ENCODE results near the gene ABHD16A.
A peak's percentile ranks its signal among the peaks of the same experiment; 100 is the strongest.

The ABHD16A gene

DNA sequence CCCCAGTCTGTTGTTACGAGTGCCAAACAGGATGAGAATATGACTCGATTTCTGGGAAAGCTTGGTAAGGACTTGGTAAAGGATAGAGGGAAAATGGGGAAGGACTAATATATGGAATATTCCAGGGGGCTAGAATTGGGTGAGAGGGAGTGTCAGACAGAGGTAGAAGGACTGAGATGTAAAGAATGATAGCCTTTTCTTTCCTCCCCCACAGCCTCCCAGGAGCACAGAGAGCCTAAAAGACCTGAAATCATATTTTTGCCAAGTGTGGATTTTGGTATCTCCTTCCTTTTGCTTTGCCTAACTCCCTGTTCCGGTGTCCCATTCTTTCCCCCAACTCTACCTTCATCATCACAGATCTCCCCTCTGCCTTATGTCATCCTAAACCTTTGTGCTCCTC is 39.8 kb upstream of the ABHD16A start:
- no peaks in the 10 kb centered on the region; the same call in 1 of the 2 replicates for H3K9me3 ChIP-seq
- H3K4me1 ChIP-seq, result peaks cover 4% of the 10 kb centered on the region; the same call in 1 of the 2 replicates
- DNase-seq, result no peak
- TF ChIP-seq, protein P1, sequence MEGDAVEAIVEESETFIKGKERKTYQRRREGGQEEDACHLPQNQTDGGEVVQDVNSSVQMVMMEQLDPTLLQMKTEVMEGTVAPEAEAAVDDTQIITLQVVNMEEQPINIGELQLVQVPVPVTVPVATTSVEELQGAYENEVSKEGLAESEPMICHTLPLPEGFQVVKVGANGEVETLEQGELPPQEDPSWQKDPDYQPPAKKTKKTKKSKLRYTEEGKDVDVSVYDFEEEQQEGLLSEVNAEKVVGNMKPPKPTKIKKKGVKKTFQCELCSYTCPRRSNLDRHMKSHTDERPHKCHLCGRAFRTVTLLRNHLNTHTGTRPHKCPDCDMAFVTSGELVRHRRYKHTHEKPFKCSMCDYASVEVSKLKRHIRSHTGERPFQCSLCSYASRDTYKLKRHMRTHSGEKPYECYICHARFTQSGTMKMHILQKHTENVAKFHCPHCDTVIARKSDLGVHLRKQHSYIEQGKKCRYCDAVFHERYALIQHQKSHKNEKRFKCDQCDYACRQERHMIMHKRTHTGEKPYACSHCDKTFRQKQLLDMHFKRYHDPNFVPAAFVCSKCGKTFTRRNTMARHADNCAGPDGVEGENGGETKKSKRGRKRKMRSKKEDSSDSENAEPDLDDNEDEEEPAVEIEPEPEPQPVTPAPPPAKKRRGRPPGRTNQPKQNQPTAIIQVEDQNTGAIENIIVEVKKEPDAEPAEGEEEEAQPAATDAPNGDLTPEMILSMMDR (IDR thresholded peaks at IDR 0.05; ENCODE audit: low read depth, low read length), result no peak
- no peak overlapping the region for H3K4me3 ChIP-seq (ENCODE audit: low read depth, low read length)
- peaks cover 5% of the 10 kb centered on the region for H3K36me3 ChIP-seq
- H3K27me3 ChIP-seq, result no peaks in the 10 kb centered on the region

DNA sequence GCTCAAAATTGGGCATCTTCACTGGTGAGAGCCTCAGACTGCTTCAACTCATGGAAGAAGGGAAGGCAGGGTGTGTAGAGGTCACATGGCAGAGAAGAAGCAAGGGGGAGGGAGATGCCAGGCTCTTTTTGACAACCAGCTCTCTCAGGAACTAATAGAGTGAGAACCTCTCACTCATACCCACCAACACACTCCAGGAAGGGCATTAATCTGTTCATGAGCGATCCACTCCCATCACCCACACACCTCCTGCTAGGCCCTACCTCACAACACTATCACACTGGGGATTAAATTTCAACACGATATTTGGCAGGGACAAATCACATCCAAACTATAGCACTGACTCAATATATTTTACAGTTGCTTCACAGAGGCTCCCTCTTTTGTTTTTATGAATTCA is 38.7 kb upstream of the ABHD16A start:
- H3K4me3 ChIP-seq (ENCODE audit: low read depth, low read length), result no peak overlapping the region
- H3K4me1 ChIP-seq, result peaks cover 4% of the 10 kb centered on the region; the same call in 1 of the 2 replicates
- TF ChIP-seq, protein P1 (IDR thresholded peaks at IDR 0.05; ENCODE audit: low read depth, low read length), result no peak
- no peaks in the 10 kb centered on the region for H3K27me3 ChIP-seq
- H3K36me3 ChIP-seq, result peaks cover 5% of the 10 kb centered on the region
- no peak for DNase-seq
- no peaks in the 10 kb centered on the region; the same call in 1 of the 2 replicates for H3K9me3 ChIP-seq

DNA sequence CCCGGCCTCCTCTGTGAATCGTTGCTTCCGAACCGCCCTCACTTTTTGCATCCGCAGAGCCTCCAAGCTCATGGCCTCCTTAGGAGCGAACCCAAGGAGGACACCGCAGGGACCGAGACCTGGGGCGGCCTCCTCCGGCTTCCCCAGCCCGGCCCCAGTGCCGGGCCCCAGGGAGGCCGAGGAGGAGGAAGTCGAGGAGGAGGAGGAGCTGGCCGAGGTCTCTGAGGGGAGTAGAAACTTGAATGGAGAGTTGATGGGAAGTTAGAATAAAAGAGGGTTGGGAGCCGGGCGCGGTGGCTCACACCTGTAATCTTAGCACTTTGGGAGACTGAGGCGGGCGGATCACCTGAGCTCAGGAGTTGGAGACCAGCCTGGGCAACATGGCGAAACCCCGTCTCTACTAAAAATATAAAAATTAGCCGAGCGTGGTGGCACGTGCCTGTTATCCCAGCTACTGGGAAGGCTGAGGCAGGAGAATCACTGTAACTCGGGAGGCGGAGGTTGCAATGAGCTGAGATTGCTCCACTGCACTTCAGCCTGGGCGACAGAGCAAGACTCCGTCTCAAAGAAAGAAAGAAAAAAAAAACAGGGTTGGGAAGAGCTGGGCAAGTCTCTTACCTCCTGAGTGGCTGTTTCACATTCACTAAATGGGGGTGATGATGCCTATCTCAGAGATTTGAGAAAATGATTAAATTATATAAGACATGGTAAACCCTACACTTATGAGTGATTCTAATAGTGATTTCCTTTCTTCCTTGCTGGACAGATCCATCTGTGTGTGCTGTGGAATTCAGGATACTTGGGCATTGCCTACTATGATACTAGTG is 37.5 kb upstream of the ABHD16A start:
- DNase-seq, result no peak
- Histone ChIP-seq H3K36me3 (peaks cover 5% of the 10 kb centered on the region; the same call in 1 of the 2 replicates), H3K4me1 (peaks cover 4% of the 10 kb centered on the region), H3K27me3 (no peaks in the 10 kb centered on the region), H3K9me3 (no peaks in the 10 kb centered on the region; the same call in 1 of the 2 replicates), H3K4me3 (ENCODE audit: low read depth, low read length) (peak overlapping the region; percentile 66)
- TF ChIP-seq, protein P1 (IDR thresholded peaks at IDR 0.05; ENCODE audit: low read depth, low read length), result no peak

DNA sequence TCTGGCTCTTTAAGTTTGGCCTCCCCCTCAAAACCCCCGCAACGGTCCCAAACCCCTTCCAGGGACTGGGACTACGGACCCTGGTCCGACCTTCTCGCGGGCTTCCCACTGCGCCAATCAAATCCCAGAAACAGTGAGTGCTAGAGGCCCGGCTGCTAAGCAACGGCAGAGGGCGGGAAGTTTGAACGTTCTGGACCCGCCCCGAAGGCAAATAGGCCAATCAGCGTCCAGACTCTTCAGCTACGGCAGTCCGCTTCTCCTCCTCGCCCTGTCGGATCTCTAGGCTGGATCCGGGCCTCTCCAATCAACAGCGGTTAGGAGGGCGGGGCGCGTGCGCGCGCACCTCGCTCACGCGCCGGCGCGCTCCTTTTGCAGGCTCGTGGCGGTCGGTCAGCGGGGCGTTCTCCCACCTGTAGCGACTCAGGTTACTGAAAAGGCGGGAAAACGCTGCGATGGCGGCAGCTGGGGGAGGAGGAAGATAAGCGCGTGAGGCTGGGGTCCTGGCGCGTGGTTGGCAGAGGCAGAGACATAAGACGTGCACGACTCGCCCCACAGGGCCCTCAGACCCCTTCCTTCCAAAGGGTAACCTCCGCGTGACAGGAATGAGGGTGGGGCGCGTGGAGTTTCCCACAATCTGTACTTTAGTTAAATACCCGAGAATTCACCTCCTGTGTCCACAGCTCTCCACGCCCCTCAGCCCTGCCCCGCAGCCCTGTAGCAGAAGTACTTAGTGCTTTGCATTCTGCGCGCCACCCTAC is 36.7 kb upstream of the ABHD16A start, which contains the start of gene MSH5:
TSS of gene MSH5 (plus strand) at position 367 of the 758 bp plus-strand sequence. CDS start 462 bp downstream, outside the sequence.
- Histone ChIP-seq H3K27me3 (no peaks in the 10 kb centered on the region), H3K4me3 (ENCODE audit: low read depth, low read length) (peak within 1 kb of the TSS; percentile 66), H3K9me3 (no peaks in the 10 kb centered on the region; the same call in 1 of the 2 replicates), H3K36me3 (peaks cover 5% of the 10 kb centered on the region; the same call in 1 of the 2 replicates), H3K4me1 (peaks cover 4% of the 10 kb centered on the region)
- peak; percentile 98 for DNase-seq
- TF ChIP-seq, protein P1 (IDR thresholded peaks at IDR 0.05; ENCODE audit: low read depth, low read length), result no peak

DNA sequence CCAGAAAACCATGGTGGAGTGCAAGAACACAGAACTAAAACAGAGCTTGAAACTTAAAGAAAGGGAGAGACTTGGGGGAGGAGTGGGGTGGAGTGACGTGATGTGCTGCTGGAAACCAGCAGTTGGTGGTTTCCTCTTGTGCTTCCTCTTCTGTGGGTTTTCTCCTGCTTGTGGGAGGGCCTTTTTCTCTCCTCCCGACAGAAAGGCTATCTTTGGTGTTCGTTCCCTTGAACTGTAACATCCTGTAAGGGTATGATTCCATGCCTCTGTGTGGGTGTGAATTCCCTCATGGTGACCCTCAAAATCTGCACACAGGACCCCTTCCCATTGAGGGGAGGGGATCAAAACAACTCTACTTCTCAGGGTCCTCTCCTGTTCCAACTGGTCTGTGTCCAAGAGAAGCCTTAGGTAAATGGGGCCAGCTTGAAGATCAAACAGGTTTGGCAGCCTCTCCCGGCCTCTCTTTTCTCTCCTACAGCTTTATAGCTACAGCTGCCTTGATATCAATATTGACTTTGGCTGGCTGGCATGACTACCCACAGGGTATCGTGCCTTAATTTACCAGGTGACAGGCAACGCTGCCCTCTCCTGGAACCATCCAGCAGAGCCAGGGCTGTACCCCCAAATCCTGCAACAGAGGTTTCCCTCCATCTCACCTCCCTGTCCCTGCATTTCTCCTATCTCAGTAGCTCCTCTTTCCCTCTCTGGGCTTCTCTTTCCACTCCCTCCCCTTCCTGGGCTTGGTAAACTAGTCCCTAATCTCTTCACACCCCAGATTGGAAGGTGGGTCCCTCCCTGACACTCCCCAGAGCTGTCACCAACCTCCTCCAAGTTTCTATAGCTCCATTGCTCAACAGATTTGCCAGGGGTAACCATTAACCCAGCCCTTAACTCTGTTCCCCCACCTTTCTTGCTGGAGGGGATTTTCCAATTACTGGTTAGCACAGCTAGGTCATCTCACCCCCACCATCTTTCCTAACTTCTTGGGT is 35.2 kb upstream of the ABHD16A start:
- Histone ChIP-seq H3K27me3 (no peaks in the 10 kb centered on the region), H3K4me3 (ENCODE audit: low read depth, low read length) (no peak overlapping the region), H3K4me1 (peaks cover 4% of the 10 kb centered on the region), H3K9me3 (no peaks in the 10 kb centered on the region; the same call in 1 of the 2 replicates), H3K36me3 (peaks cover 16% of the 10 kb centered on the region)
- TF ChIP-seq, protein P1 (IDR thresholded peaks at IDR 0.05; ENCODE audit: low read depth, low read length), result no peak
- no peak for DNase-seq
